Measurements from ENCODE around the gene NALCN. TPM values are rescaled to one million over a fixed set of nuclear protein-coding genes. Genes with fewer than 3 reads are reported as not detected.

The NALCN gene
- total RNA-seq, 2 experiments from 2014 or later: not detected

DNA sequence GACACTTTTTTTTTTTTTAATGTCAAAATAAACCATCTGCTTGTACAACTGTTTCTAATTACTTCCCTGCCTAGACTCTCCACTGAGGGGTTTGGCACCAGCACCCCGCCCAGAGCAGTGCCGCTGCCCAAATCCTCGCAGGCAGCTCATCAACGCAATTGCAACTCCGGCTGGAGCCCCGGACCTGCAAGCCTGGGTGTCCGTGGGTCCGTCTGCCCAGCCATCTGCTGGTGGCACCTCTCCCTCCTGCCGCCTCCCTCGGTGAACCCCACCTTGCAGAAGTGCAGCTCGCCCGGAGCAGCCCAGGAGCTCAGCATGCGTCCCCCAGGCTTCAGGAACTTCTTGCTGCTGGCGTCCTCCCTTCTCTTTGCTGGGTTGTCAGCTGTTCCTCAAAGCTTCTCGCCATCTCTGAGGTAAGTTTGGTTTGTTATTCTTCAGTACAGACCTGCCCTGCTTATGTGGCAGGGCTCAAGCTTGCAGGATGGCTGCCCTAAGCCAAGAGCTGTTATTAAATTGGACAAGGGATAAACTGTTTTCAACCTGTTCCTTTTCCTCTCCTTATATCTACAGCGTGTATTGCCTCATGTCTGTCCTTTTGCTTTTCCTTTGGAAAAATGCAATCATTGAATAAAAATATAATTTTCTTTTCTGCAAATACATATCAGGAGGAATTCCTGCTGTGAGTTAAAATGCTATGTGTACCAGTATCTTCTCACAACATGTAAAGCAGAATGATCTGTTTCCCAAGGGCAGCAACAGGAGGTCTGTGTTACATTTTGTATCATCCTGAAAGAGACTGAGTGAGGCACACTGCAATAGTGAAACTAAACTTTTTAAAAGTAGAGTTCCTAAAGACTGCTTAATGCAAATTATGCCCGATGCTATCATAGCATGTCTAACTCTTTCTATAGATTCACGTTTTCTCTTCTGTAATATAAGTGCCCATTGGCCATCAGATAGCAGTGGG lies 36.5 kb upstream of the NALCN start, which contains the start of gene ITGBL1:
ITGBL1 (plus strand) TSS at position 157 of the 967 bp plus-strand sequence; CDS start at position 316, 159 bp downstream.
- Histone ChIP-seq H3K4me1 (ENCODE audit: insufficient read depth, low read length) (peaks cover 2% of the 10 kb centered on the region), H3K9me3 (ENCODE audit: control insufficient read depth in 1 of 2, insufficient read depth in 1 of 2, low read length in 2 of 2) (no peaks in the 10 kb centered on the region), H3K27me3 (ENCODE audit: control insufficient read depth in 1 of 2, insufficient read depth in 2 of 2, low read length in 2 of 2) (peaks cover 20 to 23% of the 10 kb centered on the region in 2 experiments), H3K36me3 (ENCODE audit: insufficient read depth, low read length) (no peaks in the 10 kb centered on the region), H3K4me3 (ENCODE audit: low read length) (no peak within 1 kb of the TSS), H3K27ac (ENCODE audit: low read depth in 1 of 2, low read length in 2 of 2) (no peak within 1 kb of the TSS)
- Mint-ChIP-seq H3K27me3 (peaks cover 53% of the 10 kb centered on the region), H3K36me3 (ENCODE audit: low read depth) (no peaks in the 10 kb centered on the region), H3K9me3 (peaks cover 3% of the 10 kb centered on the region), H3K4me1 (ENCODE audit: low read depth) (no peaks in the 10 kb centered on the region), H3K4me3 (no peak within 1 kb of the TSS), H3K27ac (no peak within 1 kb of the TSS)
- TF ChIP-seq, protein P1, sequence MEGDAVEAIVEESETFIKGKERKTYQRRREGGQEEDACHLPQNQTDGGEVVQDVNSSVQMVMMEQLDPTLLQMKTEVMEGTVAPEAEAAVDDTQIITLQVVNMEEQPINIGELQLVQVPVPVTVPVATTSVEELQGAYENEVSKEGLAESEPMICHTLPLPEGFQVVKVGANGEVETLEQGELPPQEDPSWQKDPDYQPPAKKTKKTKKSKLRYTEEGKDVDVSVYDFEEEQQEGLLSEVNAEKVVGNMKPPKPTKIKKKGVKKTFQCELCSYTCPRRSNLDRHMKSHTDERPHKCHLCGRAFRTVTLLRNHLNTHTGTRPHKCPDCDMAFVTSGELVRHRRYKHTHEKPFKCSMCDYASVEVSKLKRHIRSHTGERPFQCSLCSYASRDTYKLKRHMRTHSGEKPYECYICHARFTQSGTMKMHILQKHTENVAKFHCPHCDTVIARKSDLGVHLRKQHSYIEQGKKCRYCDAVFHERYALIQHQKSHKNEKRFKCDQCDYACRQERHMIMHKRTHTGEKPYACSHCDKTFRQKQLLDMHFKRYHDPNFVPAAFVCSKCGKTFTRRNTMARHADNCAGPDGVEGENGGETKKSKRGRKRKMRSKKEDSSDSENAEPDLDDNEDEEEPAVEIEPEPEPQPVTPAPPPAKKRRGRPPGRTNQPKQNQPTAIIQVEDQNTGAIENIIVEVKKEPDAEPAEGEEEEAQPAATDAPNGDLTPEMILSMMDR (IDR thresholded peaks at IDR 0.05): no peak
- ATAC-seq (ENCODE audit: poor library complexity) (no peak), DNase-seq (no peak)
- intact Hi-C loops (cut with DNase I, micrococcal nuclease): no loop called here
- CTCF ChIA-PET: interaction anchor here (0.6 kb wide), 1 partner anchor 1611 kb away, joined by 5 read pairs; no protein-coding TSS in a partner anchor
- POLR2A ChIA-PET: no interaction called here

- ChIA-PET CTCF (no interaction called here), POLR2A (no interaction called here)
- Histone ChIP-seq H3K27me3 (ENCODE audit: control insufficient read depth in 1 of 2, insufficient read depth in 2 of 2, low read length in 2 of 2) (peaks cover 20 to 23% of the 10 kb centered on the region in 2 experiments), H3K36me3 (ENCODE audit: insufficient read depth, low read length) (no peaks in the 10 kb centered on the region), H3K9me3 (ENCODE audit: control insufficient read depth in 1 of 2, insufficient read depth in 1 of 2, low read length in 2 of 2) (no peaks in the 10 kb centered on the region), H3K27ac (ENCODE audit: low read depth in 1 of 2, low read length in 2 of 2) (no peak overlapping the region), H3K4me3 (ENCODE audit: low read length) (no peak overlapping the region), H3K4me1 (ENCODE audit: insufficient read depth, low read length) (peaks cover 2% of the 10 kb centered on the region)
- Mint-ChIP-seq H3K9me3 (peaks cover 3% of the 10 kb centered on the region), H3K36me3 (ENCODE audit: low read depth) (no peaks in the 10 kb centered on the region), H3K4me1 (ENCODE audit: low read depth) (no peaks in the 10 kb centered on the region), H3K4me3 (no peak overlapping the region), H3K27me3 (peaks cover 45% of the 10 kb centered on the region), H3K27ac (no peak overlapping the region)
- ATAC-seq (ENCODE audit: poor library complexity) (no peak), DNase-seq (no peak)
- TF ChIP-seq, protein P1 (IDR thresholded peaks at IDR 0.05): no peak
- intact Hi-C loops (cut with DNase I, micrococcal nuclease): no loop called here
Measured at GRCh38 chr13:101451641-101452040, 35.3 kb upstream of the NALCN start.

GRCh38 chr13:101450749-101451130 lies 34.4 kb upstream of the NALCN start:
- no peak for DNase-seq
- no peak overlapping the region for H3K4me3 Mint-ChIP-seq
- Histone ChIP-seq H3K4me3 (ENCODE audit: low read length) (no peak overlapping the region), H3K9me3 (ENCODE audit: control insufficient read depth in 1 of 2, insufficient read depth in 1 of 2, low read length in 2 of 2) (no peaks in the 10 kb centered on the region), H3K36me3 (ENCODE audit: insufficient read depth, low read length) (no peaks in the 10 kb centered on the region), H3K27ac (ENCODE audit: low read depth in 1 of 2, low read length in 2 of 2) (no peak overlapping the region), H3K27me3 (ENCODE audit: control insufficient read depth in 1 of 2, insufficient read depth in 2 of 2, low read length in 2 of 2) (peaks cover 12 to 23% of the 10 kb centered on the region in 2 experiments), H3K4me1 (ENCODE audit: insufficient read depth, low read length) (peaks cover 2% of the 10 kb centered on the region)
- TF ChIP-seq, protein P1 (IDR thresholded peaks at IDR 0.05): no peak
- ChIA-PET POLR2A (no interaction called here), CTCF (no interaction called here)
- H3K27me3 Mint-ChIP-seq: peaks cover 37% of the 10 kb centered on the region
- no peaks in the 10 kb centered on the region for H3K4me1 Mint-ChIP-seq (ENCODE audit: low read depth)
- no peak for ATAC-seq (ENCODE audit: poor library complexity)
- H3K27ac Mint-ChIP-seq: no peak overlapping the region
- H3K36me3 Mint-ChIP-seq (ENCODE audit: low read depth): no peaks in the 10 kb centered on the region
- H3K9me3 Mint-ChIP-seq: peaks cover 3% of the 10 kb centered on the region
- intact Hi-C loops (cut with DNase I, micrococcal nuclease): no loop called here
